ENCODE measurements around the gene EGFL7. TPM values are rescaled to one million over a fixed set of nuclear protein-coding genes. Genes with fewer than 3 reads are reported as not detected.
"Not testable (repeated sequence)": the region's sequence is repeated elsewhere in the genome, so short reads cannot be mapped to it uniquely, and the experiment has no call there.

The EGFL7 gene
- total RNA-seq, 1 donor from 2014 or later: 35.0 TPM

DNA sequence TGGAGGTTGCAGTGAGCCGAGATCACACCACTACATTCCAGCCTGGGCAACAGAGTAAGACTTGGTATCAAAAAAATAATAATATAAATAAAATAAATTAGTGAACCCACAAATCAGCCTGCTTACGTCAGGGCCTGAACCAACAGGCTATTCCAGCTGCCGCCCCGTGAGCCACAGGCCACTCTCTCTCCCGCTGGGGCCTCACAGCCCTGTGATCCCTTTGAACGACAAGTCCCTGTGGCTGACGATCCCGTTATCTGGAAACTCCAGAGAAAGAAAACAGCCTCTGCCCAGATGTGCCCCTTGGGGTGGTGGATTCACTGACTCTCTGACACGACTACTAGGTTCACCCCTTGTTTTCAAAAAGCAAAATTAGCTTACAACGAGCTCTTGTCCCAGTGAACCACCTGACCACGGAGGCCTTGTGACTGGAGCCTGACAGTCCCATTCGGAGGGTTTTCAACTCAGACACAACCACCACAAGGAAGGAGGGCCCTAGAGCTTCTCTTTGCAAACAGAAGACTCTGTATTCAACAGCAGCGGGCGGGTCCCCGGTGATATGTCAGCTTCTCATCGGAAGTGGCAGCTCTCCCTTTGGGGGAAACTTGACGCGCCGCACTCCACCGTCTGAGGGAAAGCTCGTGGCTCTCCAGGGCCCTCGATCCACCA lies 45.3 kb downstream of the EGFL7 start:
- no peak for DNase-seq (ENCODE audit: low read depth)
- TF ChIP-seq CTCF (conservative IDR thresholded peaks at IDR 0.05; ENCODE audit: low read depth, low read length): no peak
- no peak overlapping the region for H3K4me3 ChIP-seq (ENCODE audit: low read depth, low read length)

DNA sequence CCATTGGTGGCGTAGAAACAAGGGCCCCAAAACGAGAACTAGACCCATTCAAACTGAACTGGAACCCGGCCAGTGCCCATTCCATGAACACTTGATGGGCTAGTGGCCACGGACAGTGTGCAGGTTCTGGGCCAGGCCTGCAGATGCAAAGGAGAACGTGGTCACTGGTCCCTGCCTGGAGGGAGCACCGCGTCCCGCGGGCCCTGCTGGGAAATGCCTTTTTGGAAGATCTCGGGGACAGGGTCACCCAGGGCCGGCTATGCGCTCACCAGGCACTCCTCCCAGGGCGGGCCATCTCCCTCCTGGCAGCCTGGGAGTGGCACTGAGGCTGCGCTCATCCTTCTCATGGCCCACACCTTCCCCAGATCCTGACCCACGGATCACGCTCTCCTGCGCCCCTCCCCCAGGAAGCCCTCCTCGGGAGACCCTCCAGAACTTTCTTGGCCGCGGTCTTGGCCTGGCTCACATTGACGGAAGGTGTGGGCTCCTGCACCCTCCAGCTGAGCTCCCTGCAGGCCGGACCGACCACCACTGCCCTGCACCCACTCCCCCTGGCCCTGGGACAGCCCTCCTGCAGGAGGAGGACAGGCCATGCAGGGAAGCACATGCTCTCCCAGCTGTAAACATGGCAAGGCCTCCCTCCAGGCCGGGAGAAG lies 46.9 kb downstream of the EGFL7 start:
- no peak overlapping the region for H3K4me3 ChIP-seq (ENCODE audit: low read depth, low read length)
- DNase-seq (ENCODE audit: low read depth): no peak
- TF ChIP-seq CTCF (conservative IDR thresholded peaks at IDR 0.05; ENCODE audit: low read depth, low read length): no peak

GRCh38 chr9:136710543-136710942 lies 47.8 kb downstream of the EGFL7 start:
- no peak overlapping the region for H3K4me3 ChIP-seq (ENCODE audit: low read depth, low read length)
- TF ChIP-seq CTCF (conservative IDR thresholded peaks at IDR 0.05; ENCODE audit: low read depth, low read length): no peak
- DNase-seq (ENCODE audit: low read depth): no peak

- H3K4me3 ChIP-seq (ENCODE audit: low read depth, low read length); DNase-seq (ENCODE audit: low read depth): not testable (repeated sequence)
Measured at GRCh38 chr9:136711219-136711648, 48.5 kb downstream of the EGFL7 start.

- no peak for DNase-seq (ENCODE audit: low read depth)
- TF ChIP-seq CTCF (conservative IDR thresholded peaks at IDR 0.05; ENCODE audit: low read depth, low read length): no peak
- H3K4me3 ChIP-seq (ENCODE audit: low read depth, low read length): peak within 1 kb of the TSS; percentile 38
Measured at GRCh38 chr9:136711751-136712689, 49.3 kb downstream of the EGFL7 start, which contains the start of gene DIPK1B. TSS of gene DIPK1B (plus strand) at chr9:136712572. CDS start at chr9:136712666, 94 bp downstream.

DNA sequence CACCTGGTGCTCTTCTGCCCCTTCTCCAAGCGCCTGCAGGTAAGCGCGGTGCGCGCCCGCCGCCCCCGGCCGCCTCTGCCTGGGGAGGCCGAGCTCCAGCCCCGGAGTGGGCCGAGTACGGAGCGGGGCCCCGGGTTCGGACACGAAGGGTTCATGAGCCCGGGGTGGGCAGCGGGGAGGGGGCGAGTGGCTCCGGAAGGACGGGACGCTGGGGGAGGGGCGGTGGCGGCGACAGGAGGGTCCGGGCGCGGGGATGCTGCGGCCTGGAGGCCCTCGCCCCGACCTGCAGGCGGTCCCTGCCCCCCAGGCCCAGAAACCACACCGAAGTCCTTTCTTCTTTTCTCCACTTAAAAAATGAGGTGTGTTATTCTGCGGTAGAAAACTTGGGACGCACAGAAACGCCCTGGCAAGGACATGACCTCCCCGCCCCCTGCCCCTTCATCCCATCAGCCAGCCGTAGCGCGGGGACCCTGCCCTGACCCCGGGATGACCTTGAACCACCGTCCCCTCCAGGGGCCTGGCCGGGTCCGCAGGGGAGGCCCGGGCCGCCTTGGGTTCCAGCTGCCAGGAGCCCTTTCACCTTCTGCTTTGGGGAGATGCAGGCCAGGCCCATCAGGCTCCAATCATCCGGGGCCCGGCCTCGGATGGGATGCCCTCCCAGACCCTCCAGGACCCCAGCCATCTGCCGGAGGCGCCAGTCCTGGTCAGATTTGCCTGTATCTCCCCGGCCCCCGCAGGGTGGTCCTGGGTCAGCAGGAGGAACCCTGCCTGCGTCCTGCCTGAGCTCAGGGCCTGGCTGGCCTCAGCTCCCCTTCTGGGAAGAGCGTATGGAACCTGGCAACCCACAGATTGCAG lies 50.2 kb downstream of the EGFL7 start:
- DNase-seq (ENCODE audit: low read depth): no peak
- no peak for TF ChIP-seq CTCF (conservative IDR thresholded peaks at IDR 0.05; ENCODE audit: low read depth, low read length)
- H3K4me3 ChIP-seq (ENCODE audit: low read depth, low read length): peak overlapping the region; percentile 38
